GM19099 (cell line): ENCODE results near the gene CUBN.

Experiments
- POLR2A ChIP-seq: IDR thresholded peaks from 3 replicates; pipeline ENCODE4 v1.6.1; 2011; ENCODE audit warnings: low read depth; ENCODE audit not compliant: insufficient read length; ENCODE audit errors: extremely low read depth

Gene CUBN

DNA sequence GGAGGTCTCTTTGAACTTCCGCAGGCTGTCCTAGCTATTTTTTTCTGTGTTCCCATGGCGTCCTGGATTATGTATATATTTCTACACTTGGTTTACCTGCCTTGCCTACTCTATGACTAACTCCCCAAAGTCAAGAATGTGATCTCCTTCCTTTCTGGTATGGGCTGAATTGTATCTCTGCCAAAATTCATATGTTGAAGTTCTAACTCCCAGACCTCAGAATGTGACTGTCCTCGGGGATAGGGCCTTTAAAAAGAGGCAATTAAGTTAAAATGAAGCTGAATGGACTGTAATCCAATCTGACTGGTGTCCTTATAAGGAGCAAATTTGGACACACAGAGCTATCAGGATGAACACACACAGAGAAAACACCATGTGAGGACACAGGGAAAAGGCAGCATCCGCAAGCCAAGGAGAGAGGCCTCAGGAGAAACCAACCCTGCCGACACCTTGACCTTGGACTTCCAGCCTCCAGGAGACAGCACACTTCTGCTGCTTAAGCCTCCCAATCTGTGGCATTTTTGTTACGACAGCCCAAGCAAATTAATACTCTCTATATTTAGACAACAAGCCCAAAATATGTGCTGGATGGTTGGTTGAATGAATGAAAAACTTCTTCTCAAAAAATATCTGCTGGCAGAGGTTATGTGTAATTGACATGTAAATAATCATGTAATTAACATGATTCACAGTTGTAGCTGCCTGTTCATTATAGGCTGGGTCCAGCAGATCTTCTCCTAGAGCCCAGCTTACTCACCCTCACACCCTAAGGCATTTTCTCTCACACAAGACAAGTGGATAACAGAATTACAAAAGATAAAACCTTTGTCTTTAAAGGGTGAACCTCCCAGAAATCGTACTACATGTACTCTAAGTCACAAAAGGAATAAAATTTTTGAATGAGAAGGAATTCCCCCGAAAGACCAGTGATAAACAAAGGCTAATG lies 123.7 kb downstream of the CUBN start:
- TF ChIP-seq POLR2A = no peak

DNA sequence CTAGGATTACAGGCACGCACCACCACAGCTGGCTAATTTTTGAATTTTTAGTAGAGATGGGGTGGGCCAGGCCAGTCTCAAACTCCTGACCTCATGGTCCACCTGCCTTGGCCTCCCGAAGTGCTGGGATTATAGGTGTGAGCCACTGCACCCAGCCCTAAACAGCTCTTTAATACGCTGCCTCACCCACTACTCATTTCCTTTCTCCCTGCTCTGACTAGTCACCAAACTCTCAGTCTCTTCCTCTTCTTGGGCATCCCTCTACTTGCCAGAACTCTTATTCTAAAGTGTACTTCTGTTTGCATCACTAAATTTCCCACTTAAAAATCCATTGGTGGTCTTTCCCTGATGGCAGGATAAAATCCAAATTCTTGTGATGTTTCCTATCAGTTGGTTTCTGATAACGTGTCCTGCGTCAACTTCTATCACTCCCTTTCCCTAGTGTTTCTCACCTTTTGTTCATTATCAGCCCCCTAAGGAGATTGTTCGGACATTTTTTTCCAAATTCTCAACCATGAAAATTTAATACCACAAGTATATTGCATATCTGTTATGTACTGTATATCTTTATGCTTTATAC lies 124.7 kb downstream of the CUBN start:
- TF ChIP-seq POLR2A = no peak

DNA sequence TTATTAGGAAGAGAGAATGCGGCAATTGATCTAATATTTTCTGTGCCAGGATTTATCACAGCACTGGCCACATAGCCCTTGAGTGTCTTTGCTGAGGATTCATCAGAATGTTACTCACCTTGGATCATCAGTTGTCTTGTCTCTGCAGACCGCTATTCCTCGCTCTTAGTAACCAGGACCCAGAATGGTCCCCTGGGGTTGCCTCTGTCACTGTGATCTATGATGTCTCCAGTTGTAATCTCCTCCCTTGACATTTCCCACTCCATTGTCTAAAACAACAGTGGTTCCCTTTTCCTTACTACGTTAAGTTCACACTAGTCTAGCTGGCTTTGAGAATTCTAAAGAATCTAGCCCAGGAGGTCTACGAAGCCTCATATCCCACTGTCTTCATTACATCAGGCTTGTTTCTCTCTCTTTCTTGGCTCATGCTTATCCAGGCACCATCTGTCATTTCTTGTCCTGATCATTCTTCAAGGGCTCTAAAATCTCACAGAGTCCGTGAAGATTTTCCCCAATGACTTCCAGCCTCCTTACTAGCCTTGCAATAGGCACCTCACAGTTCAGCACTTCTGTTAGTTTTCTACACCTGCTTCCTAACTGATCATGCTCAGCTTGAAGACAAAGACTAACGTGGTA lies 125.8 kb downstream of the CUBN start:
- TF ChIP-seq POLR2A = no peak

DNA sequence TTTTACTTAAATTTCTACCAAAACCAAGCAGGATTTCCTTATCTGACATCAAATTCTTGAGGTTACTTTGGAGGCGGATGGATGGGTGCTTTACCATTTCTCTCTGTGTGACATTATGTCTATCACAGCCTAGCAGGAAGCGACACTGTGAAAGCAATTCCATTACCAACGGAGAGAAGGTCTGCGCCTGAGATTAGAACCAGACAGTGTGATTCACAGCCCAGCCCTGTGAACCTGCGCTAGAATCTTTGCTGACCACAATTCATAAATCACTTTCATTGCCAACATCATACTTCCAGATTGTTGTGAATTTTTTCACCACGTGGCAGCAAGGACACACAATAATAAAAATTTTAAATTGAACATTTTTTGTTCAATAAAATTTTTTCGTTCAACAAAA lies 126.5 kb downstream of the CUBN start:
- TF ChIP-seq POLR2A = no peak

DNA sequence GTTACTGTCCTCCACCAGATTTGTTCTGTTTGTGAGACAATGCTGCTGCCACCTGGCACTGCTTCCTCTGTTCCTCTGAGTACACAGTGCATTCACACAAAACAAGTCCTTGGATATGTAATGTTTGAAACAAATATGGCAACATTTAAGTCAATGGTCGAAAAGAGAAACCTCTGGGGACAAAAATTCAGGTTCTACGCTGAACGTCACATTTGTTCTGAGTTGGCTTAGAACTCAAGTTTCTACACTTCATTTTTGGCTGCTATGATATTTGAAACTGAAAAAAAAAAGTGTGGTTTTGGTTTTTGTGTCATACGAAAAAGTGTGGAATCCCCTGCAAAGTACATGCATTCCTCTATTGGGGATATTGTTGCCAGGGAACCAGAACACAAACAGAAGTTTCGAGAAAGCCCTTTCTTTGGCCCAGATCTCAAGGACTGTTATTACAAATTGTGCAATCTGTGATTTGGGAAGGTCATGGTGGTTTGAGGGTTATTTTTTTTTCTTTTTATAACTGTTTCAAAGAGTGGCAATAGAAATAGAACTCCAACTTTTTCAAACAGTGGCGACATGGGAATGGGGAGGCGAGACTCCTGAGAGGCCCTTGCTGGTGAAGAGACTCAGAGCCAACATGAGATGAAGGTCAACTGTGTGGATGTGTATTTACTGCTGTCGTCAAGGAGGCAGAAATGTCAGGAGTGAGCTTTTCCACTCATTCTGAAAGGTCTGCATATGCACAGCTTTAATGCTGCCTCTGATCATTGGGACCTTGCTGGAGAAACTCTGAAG lies 127.5 kb downstream of the CUBN start:
- TF ChIP-seq POLR2A = no peak

DNA sequence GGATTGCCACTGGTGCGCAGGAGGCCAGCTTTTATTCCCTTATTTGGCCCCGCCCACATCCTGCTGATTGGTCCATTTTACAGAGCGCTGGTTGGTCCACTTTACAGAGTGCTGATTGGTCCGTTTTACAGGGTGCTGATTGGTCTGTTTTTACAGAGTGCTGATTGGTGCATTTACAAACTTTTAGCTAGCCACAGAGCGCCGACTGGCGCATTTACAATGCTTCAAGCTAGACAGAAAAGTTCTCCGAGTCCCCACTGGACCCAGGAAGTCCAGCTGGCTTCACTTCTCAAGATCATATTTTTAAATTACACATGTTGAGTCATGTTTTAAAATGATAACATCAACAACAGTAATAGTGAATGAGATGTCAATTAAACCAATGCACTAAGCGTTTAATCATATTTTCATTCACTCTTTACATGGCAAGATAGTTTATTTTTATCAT lies 128.3 kb downstream of the CUBN start:
- TF ChIP-seq POLR2A = no peak

DNA sequence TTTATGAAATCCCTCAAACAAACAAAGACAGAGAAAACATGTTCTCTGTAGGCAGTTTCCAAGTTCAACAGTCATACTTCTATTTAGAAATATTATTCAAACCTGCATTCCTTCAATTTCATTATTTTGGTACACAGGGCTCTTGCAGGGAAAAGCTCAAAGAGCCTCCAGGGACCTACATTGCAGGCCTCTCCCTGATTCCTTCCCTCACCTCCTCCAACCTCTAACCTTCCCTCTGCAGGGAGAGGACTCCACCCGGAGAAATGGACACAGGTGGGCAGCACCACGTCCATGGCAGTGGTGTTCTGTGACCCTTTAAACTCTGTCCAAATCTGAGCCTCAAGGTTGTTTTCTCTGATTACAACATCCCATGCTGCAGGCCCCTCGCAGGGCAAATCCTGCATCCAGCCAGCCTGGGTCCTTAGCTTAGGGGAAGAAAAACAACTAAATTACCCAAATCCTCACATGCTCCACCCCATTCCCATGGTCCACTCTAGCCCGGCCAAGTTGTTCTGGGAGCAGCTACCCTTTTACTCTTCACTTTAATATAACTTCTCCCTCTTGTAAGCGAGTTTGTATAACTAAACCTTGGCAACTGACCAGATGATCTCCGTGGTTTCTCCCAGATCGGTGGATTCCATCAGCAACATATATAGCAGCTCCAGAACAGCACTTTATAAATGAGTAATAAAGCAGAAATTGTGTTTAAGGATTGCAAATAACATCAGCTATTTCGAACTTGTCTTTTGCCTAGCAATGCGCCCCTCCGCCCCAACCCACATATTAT lies 129.8 kb downstream of the CUBN start:
- no peak for TF ChIP-seq POLR2A

DNA sequence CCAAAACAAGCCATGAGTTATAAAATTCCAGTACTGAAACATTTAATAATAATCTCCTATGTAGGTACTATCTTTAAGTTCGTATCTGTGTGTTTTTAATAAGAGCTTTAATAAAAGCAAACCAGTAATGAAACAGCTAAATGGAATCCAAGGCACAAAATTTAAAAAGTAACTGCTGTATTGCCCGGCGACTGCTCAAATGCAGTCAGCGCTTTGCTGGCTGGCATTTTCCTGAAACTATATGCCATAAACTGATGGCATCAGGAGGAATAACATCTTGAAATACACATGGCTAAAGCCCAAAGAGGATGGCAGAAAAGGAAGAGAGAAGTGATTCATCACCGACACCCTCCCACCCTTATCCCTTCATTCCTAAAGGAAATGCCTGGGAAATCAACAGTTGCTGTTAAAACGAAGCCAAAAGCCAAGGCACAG lies 133.1 kb downstream of the CUBN start:
- no peak for TF ChIP-seq POLR2A

DNA sequence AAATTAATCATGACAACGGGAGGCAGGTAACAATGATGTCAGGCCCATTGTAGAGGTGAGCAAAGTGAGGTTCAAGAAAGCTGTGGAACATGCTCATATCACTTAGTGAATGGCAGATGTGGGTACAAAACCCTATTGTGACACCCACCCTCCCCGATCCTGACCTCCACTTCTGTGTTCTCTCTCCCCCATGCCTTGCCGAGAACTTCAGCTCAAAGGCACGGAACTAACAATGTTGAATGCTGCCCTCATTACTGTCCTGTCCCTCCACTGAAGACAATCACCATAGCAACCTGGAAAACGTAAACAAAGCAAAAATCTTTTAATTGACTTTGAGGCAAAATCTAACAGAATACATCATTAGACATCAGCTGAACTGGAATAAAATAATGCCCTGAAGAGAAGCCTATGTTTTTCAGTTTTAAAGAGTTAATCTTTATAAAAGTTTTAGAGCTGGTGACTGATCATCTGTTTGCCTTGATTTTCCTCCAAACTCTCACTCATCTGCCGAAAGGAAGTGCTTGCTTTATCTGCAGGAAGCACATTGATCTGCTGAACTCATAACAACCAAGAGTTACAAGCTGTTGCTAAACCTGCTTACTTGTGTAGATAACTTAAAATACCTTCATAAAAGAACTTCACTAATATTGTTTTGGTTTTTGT lies 133.6 kb downstream of the CUBN start:
- no peak for TF ChIP-seq POLR2A

DNA sequence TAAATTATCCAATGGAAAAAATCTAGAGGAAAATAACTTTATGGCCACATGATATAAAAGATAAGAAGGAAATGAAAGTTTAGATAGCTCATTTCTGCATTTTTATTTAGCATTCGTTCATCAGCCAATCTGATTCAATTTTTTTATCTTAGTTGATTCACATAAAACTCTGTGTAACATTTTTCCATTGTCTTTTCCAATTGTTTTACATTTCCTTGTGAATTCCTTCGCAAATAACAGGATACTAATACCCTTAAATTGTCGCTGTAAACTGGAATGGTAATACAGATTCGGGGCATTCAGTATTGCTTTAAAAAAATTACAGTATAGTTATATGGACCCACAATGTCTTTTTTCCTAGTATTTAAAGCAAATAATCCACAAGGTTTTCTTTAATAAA lies 136.4 kb downstream of the CUBN start:
- TF ChIP-seq POLR2A = no peak

DNA sequence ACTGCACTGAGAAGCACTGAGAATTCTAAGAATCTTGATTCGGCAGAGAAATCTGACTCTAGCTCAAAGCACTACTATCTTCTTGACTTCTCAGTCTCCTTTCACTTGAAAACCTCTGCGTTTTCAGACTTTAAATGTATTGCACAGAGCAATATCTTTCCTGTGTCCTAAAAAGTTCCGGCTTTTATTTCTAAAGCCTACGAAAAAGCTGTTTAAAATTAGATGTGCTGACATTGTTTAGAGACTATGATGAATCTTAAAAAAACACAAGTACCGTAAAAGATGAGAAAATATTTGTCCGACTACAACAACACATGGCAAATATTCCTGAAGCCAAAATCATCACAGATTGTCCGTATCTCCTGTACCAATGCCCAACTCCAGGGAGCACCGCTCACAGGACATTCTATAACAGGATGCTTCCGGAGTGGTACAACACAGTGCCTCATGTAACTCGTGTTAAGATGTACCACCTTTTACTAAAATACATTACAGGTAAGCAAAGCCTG lies 136.9 kb downstream of the CUBN start:
- no peak for TF ChIP-seq POLR2A

DNA sequence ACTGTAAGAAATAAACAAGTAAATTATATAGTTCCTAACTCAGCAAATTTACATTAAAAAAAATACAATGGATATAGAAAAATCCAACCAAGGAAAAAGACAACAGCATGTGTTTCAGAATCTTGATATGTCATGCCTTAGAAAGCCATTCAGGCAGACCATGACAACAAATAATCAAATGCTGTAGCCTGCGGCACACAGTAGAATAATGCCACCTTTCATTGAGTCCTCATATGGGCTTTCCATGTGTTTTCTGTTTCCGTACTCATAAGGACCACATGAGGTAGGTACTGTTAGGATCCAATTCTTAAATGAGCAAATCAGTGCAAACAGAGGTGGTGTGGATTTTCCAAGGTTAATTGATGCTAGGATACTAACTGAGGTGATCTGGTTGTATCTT lies 138.6 kb downstream of the CUBN start:
- TF ChIP-seq POLR2A = no peak

DNA sequence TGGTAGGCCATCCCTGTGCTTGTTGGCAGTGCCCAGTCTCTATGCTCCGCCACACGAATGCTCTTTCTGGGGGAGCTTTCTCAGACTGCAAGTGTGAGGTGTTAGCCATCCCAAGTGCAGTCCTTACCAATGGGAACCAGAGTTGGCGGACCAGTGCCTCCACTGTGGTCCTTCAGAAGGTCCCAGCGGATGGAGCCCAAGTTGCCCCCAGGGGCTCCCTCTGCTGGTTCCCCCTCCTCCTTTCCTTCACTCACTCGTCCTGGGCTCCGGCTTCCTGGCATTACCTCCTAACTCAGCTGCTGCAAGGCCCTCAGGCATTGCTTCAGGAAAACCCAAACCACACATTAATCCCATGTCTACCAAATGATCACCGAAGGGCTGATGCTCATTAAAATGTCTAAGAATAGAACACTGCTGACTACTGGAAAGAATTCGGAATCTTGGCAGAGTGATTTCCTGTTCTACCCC lies 139.8 kb downstream of the CUBN start:
- TF ChIP-seq POLR2A = no peak
